NCI-H460 (cell line): ENCODE data around the gene PDE6B. TPM values are rescaled to one million over a fixed set of nuclear protein-coding genes. Genes with fewer than 3 reads are reported as not detected.

ENCODE experiments used
- DNase-seq: peaks from one replicate; pipeline ENCODE4 v3.0.0-alpha.2; 2016; ENCODE audit warnings: low read depth; ENCODE audit errors: extremely low read depth
- total RNA-seq: library from RNA; depleted of rRNA; stranded (reverse); fragments of >200 nt; shearing (Covaris generic); gene quantifications from 2 replicates; pipeline ENCODE4 v1.2.3, GENCODE V29; 2014; rRNA removed

PDE6B gene
- total RNA-seq, 1 experiment from 2014 or later = not detected

- DNase-seq = no peak
Measured at GRCh38 chr4:717601-718320, 92.4 kb downstream of the PDE6B start.

DNA sequence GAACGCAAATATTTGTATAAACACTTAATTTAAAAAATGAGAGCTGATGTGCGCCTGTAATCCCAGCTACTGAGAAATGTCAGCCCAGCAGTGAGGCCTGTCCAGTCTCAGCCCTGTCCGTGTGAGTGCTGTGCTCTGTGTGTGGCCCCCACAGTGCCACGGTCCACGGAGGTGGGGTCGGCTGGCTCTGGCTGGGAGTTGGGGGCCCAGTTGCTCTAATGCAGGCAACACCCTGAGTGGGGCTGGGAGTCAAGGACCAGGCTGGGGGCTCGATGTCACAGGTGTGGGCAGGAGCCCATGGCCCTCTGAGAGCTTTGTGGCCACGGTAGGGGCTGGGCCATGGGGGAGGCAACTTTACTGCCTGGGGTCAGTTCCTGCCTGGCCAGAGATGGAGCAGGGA, 93.1 kb downstream of the PDE6B start:
- no peak for DNase-seq

Other genes with a start within 250 kb of the PDE6B start
- 30.9 and 43.0 TPM in 2 replicates for gene ZNF721, start 126.4 kb upstream of the PDE6B start, total RNA-seq
- 27.0 and 36.0 TPM in 2 replicates for gene PIGG, start 126.4 kb upstream of the PDE6B start, total RNA-seq
- gene TMEM271, start 49.3 kb upstream of the PDE6B start, total RNA-seq = not detected in 2 replicates
- gene ATP5ME, start 48.7 kb downstream of the PDE6B start, total RNA-seq = 307 and 342 TPM in 2 replicates
- 13.4 and 14.2 TPM in 2 replicates for gene MYL5, start 49.0 kb downstream of the PDE6B start, total RNA-seq
- gene SLC49A3, start 63.6 kb downstream of the PDE6B start, total RNA-seq = not detected in 2 replicates
- gene PCGF3, start 80.3 kb downstream of the PDE6B start, total RNA-seq = 28.4 and 29.9 TPM in 2 replicates
- gene CPLX1, start 200.6 kb downstream of the PDE6B start, total RNA-seq = 0.10 and 0.61 TPM in 2 replicates